Activated CD8-positive, alpha-beta T cell treated with anti-CD3 and anti-CD28 coated beads for 36 hours (primary cell): ENCODE measurements around the gene SDHA. TPM values are rescaled to one million over a fixed set of nuclear protein-coding genes. Genes with fewer than 3 reads are reported as not detected.

Source experiments
- ATAC-seq: fragments of 200-7000 bp; cut with Tn5 transposase; one replicate; pipeline ENCODE4 v1.10.0; 2021; ENCODE audit warnings: mild to moderate bottlenecking, moderate library complexity
- CTCF ChIA-PET: fragments of 350-600 bp; sonication (Branson Sonifier 250); formaldehyde crosslinking; loops from one replicate; lab custom pipeline; 2021; ENCODE audit warnings: antibody characterized with exemption; lab: Charles Lee
- POLR2A ChIA-PET: fragments of 350-600 bp; sonication (Branson Sonifier 250); formaldehyde crosslinking; loops from one replicate; lab custom pipeline; 2021; ENCODE audit warnings: antibody characterized with exemption; lab: Charles Lee
- DNase-seq: peaks from one replicate; pipeline ENCODE4 v3.0.0-alpha.2; 2020
- H3K27ac Mint-ChIP-seq: one replicate; pipeline ENCODE4 v1.8.0; 2021; ENCODE audit warnings: mild to moderate bottlenecking, mixed read lengths
- H3K27me3 Mint-ChIP-seq: one replicate; pipeline ENCODE4 v1.8.0; 2021; ENCODE audit warnings: mixed read lengths
- H3K36me3 Mint-ChIP-seq: one replicate; pipeline ENCODE4 v1.8.0; 2021; ENCODE audit warnings: low read depth, mixed read lengths
- H3K4me1 Mint-ChIP-seq: one replicate; pipeline ENCODE4 v1.8.0; 2021; ENCODE audit warnings: low read depth, mixed read lengths
- H3K4me3 Mint-ChIP-seq: one replicate; pipeline ENCODE4 v1.8.0; 2021; ENCODE audit warnings: mild to moderate bottlenecking, moderate library complexity, mixed read lengths
- H3K9me3 Mint-ChIP-seq: one replicate; pipeline ENCODE4 v1.8.0; 2021; ENCODE audit warnings: mixed read lengths
- intact Hi-C: fragments of 100-400 bp; cut with micrococcal nuclease; formaldehyde crosslinking; loops from one replicate; pipeline ENCODE4 v1.10.0; 2022
- total RNA-seq, 2 experiments: library from RNA; stranded (reverse); gene quantifications; one replicate each; pipeline ENCODE4 v1.2.3, GENCODE V29; 2021
- TF ChIP-seq, protein P1 (sequence below): fragments of 200-600 bp; IDR thresholded peaks from one replicate; pipeline ENCODE4 v1.8.0; 2022; ENCODE audit warnings: antibody characterized with exemption, mild to moderate bottlenecking

SDHA gene
- total RNA-seq, 2 experiments from 2014 or later, result 141 to 149 TPM

DNA sequence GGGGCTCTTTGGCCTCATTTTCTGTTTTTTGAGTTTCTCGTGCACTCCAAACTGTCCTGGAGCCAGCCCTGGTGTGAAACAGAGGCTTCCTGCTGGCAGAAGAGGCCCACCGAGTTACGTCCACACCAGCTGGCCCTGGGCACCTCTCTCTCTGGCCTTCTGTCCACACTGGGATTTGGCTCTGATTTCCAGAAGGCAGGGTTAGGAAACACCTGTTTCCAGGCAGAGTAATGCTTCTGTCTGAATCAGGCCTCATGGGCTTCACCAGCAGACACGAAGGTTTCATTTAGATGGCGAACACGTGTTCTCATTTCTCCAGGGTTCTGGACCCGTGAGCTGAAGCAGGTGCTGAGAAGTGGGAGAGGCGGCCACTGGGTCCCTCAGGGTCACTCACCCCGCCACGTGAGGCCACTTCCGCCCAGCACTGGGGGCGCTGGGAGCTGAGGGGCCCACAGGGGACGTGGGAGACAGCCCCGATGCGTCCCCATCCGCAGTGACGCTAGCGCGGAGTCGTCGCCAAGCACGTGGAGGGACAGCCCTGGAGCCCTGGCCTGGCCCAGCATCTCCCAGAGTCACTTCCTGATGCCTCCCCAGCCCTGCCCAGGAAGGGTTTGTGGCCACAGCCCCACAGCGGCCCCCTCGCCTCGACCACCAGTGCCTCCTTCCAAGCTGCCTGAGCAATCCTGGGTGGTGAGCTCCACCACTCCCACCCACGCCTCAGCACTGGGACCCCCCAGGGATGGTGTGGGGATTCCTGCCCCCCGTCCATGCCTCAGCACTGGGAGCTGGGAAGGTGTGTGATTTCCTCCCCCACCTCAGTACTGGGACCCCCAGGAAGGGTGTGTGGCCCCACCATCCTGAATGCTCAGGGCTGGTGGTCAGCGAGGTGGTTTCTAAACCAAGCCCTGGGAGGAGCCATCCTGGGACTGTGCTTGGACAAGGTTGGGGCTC, 31.8 kb upstream of the SDHA start:
- intact Hi-C loops, result no loop called here
- TF ChIP-seq, protein P1, sequence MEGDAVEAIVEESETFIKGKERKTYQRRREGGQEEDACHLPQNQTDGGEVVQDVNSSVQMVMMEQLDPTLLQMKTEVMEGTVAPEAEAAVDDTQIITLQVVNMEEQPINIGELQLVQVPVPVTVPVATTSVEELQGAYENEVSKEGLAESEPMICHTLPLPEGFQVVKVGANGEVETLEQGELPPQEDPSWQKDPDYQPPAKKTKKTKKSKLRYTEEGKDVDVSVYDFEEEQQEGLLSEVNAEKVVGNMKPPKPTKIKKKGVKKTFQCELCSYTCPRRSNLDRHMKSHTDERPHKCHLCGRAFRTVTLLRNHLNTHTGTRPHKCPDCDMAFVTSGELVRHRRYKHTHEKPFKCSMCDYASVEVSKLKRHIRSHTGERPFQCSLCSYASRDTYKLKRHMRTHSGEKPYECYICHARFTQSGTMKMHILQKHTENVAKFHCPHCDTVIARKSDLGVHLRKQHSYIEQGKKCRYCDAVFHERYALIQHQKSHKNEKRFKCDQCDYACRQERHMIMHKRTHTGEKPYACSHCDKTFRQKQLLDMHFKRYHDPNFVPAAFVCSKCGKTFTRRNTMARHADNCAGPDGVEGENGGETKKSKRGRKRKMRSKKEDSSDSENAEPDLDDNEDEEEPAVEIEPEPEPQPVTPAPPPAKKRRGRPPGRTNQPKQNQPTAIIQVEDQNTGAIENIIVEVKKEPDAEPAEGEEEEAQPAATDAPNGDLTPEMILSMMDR, result no peak
- CTCF ChIA-PET, result no interaction called here
- Mint-ChIP-seq H3K27me3 (no peaks in the 10 kb centered on the region), H3K4me3 (no peak overlapping the region), H3K36me3 (no peaks in the 10 kb centered on the region), H3K9me3 (no peaks in the 10 kb centered on the region), H3K27ac (no peak overlapping the region), H3K4me1 (peaks cover 13% of the 10 kb centered on the region)
- no peak for DNase-seq
- POLR2A ChIA-PET, result interaction anchor here (1.4 kb wide), 1 partner anchor 9 kb away, joined by 4 read pairs; no protein-coding TSS in a partner anchor
- no peak for ATAC-seq

DNA sequence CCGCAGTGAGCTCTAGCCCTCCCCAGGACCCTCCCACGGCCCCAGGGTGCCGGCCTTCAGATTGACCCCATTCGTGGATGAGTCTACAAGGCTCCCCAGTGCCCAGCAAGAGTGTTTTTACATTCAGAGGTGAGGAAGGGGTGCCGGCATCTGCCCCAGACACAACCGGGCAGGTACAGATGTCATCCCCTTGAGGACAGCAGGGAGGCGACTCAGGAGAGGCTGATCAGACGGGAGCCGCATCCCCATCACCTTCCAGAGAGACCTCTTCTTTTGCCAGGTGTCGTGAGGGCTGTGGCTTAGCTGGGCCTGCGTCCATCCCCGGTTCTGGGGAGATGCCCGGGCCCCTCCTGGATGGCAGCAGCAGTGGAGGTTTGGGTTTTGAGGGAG, 31.1 kb upstream of the SDHA start:
- ATAC-seq (no peak), DNase-seq (no peak)
- Mint-ChIP-seq H3K4me1 (peaks cover 13% of the 10 kb centered on the region), H3K9me3 (no peaks in the 10 kb centered on the region), H3K27ac (no peak overlapping the region), H3K27me3 (no peaks in the 10 kb centered on the region), H3K36me3 (no peaks in the 10 kb centered on the region), H3K4me3 (no peak overlapping the region)
- intact Hi-C loops, result no loop called here
- POLR2A ChIA-PET, result interaction anchor here (1.4 kb wide), 1 partner anchor 9 kb away, joined by 4 read pairs; no protein-coding TSS in a partner anchor
- CTCF ChIA-PET, result interaction anchor here (2.5 kb wide), 1 partner anchor 32 kb away, joined by 23 read pairs; the partner anchor contains the start of genes CCDC127 and SDHA
- TF ChIP-seq, protein P1, result no peak

DNA sequence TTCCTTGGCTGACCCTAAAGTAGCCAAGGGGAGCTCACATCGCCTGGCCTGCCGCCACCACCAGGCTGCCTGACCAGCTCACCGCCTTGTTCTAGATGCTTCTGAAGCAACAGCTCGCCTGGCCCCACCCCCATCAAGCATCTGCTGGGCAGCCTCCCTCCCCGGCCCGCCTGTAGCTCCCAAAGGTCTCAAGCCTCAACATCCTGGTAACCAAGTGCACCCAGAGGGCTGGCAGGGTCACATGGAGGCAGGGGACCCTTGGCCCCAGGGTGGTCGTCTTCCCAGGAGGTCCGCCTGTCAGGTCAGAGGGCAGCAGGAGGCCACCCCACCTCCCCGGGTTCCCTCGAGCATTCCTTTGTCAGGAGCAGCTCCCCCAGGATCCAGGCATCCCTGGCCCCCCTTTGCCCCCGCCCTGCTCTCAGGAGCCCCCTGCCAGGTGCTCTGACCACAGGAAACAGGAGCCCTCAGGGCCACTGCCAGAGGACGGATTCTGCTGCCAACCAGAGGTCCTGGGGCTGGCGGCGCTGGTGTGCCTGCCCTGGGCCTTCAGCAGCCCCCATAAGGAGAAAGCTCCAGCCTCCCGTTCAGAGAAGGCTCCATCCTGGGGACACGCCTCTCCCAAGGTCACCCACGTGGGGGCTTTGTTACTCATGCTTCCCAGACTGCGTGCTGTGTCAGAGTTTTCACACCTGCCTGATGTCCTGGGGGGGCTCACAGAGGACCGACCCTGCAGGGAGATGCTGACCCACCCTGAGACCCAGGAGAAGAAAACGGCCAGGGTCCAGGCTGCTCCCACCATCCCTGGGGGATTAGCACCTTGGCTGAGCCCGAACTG, 30.3 kb upstream of the SDHA start:
- TF ChIP-seq, protein P1, result no peak
- no peaks in the 10 kb centered on the region for H3K27me3 Mint-ChIP-seq
- no peaks in the 10 kb centered on the region for H3K9me3 Mint-ChIP-seq
- ChIA-PET POLR2A (interaction anchor here (1.4 kb wide), 1 partner anchor 31 kb away, joined by 6 read pairs; no protein-coding TSS in a partner anchor), CTCF (interaction anchor here (0.6 to 5.4 kb wide), 15 partner anchors 9 to 409 kb away, joined by 3 to 23 read pairs (median 4); partner anchors contain the start of genes CCDC127 and SDHA)
- no peak overlapping the region for H3K4me3 Mint-ChIP-seq
- no peak overlapping the region for H3K27ac Mint-ChIP-seq
- ATAC-seq (no peak), DNase-seq (no peak)
- no peaks in the 10 kb centered on the region for H3K36me3 Mint-ChIP-seq
- intact Hi-C loops, result no loop called here
- peaks cover 13% of the 10 kb centered on the region for H3K4me1 Mint-ChIP-seq

DNA sequence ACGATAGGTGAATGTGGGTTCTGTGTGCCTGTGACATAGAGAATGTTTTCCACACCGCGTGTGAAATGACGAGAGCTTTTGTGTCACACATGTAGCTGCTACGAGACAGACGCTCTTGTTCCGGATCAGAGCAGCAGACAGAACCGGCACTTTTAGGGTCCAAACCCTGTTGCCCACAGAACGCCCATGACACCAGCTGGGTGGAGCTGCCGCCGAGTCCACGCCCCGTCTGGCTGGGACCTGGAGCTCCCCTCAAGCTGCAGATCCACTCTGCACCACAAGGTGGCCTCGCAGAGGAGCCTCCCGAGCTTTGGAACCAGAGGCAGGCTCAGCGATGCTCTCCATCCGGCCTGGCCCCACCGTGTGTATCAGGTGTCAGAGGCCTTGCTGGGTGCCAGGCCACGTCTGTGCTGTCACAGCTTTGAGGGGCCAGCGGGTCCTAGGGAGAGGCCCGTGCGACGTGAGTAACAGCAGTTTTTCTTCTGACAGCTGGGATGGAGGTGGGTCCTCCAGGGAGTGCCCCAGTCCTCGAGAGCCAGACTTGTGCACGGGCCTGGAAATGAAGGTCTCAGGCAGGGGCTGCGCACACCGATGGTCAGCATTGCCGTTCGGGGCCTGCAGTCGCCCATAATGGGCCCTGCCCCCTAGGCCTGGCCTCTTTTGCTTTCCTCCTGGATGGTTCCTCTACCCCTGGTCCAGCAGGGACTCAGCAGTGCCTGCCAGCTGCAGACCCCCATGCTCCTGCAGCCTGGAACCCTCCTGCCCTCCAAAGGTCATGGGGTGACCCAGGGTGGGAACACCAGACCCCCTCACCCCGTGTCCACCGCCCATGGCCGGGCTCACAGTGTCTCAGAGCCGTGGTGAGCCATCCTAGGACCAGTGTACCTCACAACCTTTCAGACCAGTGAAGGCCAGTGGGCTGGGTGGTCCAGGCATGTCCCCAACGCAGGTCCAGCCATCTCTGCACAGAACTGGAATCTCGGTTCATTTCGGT, 29.3 kb upstream of the SDHA start:
- DNase-seq (peak; percentile 95), ATAC-seq (peak; percentile 99)
- Mint-ChIP-seq H3K4me1 (peaks cover 13% of the 10 kb centered on the region), H3K27ac (peak overlapping the region; percentile 5), H3K36me3 (no peaks in the 10 kb centered on the region), H3K4me3 (no peak overlapping the region), H3K9me3 (no peaks in the 10 kb centered on the region), H3K27me3 (no peaks in the 10 kb centered on the region)
- POLR2A ChIA-PET, result interaction anchor here (1.4 kb wide), 1 partner anchor 30 kb away, joined by 6 read pairs; no protein-coding TSS in a partner anchor
- TF ChIP-seq, protein P1, result peak; percentile 94
- intact Hi-C loops, result no loop called here
- CTCF ChIA-PET, result interaction anchor here (0.6 to 5.4 kb wide), 17 partner anchors 10 to 408 kb away, joined by 3 to 23 read pairs (median 4); partner anchors contain the start of genes CCDC127 and SDHA
